T-helper 9 cell (primary cell): ENCODE results near the gene NFE2L3.
"Not testable (repeated sequence)": the region's sequence is repeated elsewhere in the genome, so short reads cannot be mapped to it uniquely, and the experiment has no call there.

Source experiments
- DNase-seq: peaks from one replicate; pipeline ENCODE4 v3.0.0-alpha.2; 2020

NFE2L3 gene

DNA sequence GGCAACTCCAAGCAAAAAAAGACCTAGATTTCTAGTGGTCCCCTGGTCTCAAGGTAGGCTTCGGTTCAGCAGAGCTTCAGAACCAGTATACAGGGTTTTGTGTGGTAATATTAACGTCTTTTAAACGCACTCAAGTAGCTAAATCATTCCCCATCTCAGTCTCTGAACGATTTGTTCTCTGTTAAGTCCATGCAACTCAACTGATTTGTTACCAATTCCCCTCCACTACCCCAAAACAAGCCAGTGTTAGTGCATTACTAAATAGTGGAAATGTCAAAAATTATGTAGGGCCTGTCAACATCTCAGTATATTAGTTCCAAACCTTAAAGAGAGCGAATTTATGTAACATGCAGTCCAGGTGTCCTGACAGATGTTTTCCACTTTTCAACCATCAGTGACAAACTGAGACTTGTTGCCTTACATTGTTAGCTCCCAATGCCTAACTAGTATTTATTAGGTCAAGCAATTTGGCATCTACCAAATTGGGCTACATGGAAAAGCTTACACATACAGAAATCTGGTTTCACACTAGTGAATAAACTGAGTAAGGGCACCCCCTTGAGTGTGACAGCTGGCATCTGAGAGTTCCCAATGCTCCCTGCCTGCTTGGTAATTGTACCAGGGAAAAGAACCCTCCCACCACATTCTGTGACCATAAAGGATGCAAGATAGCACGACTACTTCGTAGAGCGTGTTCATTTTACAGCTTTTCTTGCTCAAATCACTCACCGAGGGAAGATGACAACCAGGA lies 36.4 kb downstream of the NFE2L3 start:
- no peak for DNase-seq

- no peak for DNase-seq
Observed at GRCh38 chr7:26188957-26189541, 37.1 kb downstream of the NFE2L3 start.

DNA sequence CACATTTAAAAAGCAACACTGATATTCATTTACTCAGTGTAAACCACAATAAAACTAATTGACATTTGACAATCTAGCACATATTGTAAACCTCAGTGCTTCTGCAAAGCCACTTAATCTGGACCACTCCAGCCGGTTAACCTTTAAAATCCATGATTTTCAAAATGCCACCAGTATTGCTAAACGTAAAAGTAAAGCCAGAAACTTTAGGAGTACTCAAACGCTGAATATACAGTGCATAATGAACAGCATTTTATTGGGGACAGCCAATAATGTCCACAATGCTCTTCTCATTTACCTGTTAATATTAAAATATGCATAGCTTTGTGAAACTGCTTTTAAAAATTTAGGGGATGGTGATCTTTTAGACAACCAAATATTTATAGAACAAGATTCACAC lies 37.7 kb downstream of the NFE2L3 start:
- DNase-seq = no peak

DNA sequence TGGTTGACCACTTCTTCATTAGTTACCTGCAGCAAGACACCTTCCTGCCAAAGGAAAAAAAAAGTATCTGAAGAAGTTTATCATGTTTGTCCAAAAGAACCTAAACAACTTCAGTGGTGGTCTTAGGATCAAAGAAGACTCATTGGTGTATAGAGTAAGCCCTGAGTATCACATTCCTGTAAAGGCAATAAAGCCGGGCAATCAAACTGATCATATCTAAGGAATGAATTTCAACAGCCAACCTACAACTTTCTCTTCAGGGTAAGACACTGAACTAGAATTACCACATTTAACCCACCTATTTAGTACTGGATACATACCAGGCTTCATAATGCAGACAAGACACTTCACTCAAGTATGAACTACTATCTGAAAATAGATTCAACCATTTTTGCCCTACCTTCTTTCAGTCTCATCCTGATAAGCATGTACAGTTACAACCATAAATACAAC lies 38.4 kb downstream of the NFE2L3 start:
- no peak for DNase-seq

GRCh38 chr7:26191233-26191973 lies 39.4 kb downstream of the NFE2L3 start:
- no peak for DNase-seq

GRCh38 chr7:26191974-26192479 lies 40.0 kb downstream of the NFE2L3 start:
- no peak for DNase-seq

DNA sequence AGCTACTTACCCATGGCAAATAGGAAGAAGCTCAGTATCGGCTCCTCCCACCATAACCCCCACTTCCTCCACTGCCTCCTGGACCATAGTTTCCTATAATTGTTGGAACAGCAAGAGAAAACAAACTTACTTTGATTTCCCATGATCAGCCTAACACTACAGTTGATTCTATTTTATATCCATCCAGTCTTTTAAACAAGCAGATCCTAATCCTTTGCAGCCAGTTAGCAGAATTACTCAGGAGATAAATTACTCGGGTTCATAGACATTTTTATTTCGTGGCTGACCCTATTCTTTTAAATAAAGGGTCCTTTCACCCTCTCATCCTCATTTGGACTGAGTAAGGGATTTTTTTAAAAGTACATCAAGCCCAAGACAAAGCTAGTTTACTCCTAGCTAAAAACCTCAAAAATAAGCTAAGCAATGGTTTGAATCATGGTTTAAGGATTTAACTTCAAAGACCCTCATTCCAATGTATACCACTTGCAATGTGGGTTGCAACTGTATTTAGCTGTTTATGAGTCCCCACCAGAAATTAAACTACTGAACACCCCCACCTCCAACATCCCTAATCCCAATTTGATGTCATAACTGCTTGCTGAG lies 40.6 kb downstream of the NFE2L3 start:
- DNase-seq = no peak

DNA sequence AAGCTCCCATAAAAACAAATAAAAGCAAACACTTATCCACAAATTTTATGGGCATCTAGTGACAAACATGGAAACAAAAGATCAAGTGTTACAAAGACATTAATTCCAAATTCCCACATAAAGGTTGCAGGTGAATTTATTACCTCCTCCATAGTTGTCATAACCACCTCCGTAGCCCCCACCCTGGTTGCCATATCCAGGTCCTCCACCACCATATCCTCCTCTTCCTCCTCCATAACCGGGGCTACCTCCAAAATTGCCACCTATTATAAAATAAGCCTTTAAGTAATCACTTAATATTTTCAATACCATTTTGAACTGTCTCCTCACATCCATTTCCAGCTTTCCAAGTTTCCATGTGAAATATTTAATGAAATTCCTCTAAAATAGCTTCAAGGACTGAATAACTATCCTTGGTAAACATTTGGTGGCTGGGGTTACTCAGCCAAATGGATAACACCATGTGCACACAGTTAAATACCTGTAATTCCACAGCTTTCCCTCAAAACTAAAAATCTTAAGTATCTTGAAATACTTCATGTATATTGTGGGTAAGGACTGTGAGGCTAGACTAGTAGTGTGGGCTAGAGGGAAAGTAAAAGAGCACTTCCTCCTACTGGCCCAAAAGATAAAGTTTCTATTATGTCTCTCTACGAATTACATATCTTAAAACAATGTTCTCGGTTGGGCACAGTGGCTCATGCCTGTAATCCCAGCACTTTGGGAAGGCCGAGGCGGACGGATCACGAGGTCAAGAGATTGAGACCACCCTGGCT lies 41.6 kb downstream of the NFE2L3 start:
- no peak for DNase-seq

- DNase-seq = not testable (repeated sequence)
Observed at GRCh38 chr7:26194764-26195163, 42.8 kb downstream of the NFE2L3 start.

DNA sequence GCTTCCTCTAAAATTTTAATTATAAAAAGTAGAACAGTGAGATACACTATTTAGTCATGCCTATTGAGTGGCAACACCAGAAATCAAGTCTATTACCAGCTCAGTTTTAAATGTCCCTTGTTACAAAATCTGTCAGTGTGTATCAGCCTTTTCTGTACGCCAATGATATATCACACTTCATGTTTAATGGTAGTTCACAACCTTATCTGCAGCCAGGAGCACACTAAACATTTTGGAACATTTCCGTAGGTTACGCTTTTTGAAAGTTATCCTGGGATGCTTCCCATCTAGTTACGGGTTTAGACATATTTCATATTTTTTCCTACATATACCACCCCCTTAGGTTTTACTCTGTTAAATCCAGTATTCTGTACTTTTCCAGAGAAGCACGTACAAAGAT lies 43.2 kb downstream of the NFE2L3 start:
- no peak for DNase-seq

- no peak for DNase-seq
Observed at GRCh38 chr7:26195867-26196657, 44.1 kb downstream of the NFE2L3 start.

DNA sequence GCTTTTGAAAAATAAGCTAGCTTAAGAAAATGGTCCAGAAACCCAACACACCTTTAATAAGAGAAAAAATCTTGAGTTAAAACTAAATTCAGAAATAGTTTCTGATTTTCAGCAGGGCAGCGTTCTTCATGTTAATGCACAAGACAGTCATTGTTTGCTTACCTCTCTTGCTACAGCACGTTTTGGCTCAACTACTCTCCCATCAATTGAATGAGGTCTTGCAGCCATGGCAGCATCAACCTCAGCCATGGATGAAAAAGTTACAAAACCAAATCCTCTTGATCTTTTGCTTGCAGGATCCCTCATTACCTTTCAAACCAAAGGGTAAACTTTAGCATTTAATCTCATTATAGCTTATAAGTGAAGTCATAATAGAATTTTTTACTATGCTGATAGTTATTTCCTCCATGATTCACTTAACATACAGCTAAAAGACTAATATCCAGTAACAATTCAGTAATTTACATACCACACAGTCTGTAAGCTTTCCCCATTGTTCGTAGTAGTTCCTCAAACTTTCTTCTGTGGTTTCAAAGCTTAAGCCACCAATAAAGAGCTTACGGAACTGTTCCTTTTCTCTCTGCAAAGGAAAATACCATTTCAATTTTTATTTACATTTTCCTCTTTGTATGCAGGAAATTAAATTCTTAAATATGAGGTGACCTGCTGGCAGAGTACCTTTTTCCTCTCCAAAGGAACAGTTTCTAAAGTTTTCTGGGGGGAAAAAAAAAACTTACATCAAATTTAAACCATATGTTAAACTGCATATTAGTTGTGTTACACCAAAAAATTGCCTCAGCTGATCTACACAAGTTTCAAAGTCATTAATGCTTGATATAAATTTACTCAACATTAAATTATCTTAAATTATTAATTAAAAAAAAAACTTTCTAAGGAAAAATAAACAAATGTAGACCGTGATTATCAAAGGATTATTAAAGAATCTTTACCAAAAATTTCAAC lies 45.4 kb downstream of the NFE2L3 start:
- no peak for DNase-seq

DNA sequence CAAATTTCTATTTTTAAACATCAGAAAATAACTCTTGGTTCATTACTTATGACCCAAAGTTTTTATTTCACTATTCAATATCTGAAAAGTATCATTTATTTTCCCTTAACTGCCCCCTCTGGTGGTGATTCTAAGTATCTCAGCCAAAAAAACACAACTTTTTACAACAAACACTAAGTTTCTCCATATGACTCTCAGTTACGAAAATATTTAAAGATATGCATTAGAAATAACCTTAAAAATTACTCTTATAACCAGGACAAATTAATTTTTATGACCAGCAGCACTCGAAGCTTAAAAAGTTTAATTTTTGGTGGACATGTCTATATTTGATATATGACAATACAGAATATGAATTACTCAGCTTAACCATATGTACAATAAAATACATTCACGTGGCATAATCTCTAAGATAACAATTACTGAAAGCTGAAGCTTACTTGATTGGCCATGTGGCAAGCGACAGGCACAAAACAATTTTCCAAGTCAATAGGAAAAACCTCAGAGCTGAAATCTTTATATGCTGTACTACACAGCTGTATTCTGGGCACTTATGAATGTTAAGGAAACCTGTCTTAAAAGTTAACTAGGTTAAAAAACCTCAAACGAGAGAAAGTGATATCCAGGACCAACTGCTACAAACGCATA lies 46.3 kb downstream of the NFE2L3 start:
- no peak for DNase-seq

GRCh38 chr7:26198781-26199169 lies 46.8 kb downstream of the NFE2L3 start:
- no peak for DNase-seq

DNA sequence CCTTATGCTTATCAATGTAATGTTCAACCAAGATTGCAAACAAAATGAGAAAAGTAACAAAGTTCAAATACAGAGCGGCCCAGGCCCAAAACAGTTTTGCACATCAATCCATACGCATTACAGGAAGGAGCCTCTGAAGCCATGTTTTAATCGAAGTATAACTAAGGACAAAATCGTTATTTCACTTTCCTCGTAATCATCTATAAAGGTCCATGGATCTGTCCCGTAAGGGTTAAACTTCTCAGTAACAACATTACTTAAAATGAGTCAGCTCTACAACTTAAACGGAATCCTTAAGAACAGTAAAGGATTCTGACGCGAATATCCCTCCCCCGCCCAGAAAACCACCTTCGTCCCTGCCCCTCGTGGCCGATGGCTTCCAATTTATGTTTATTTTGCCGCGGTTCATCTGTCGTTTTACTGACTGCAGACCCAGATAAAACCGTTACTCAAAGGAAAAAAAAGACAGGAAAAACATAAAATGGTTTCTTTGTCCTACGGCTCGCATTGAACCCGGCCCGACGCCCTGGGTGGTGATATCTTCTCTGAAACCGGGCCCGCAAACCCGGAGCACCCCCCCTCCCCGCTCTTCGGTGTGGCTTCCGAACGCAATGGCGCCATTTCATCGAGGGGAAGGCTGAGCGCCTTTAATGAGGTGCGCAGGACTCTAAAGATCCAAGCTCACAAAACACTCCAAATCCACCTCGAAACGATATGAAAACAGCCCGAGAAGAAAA lies 47.5 kb downstream of the NFE2L3 start:
- DNase-seq = peak; percentile 57

DNA sequence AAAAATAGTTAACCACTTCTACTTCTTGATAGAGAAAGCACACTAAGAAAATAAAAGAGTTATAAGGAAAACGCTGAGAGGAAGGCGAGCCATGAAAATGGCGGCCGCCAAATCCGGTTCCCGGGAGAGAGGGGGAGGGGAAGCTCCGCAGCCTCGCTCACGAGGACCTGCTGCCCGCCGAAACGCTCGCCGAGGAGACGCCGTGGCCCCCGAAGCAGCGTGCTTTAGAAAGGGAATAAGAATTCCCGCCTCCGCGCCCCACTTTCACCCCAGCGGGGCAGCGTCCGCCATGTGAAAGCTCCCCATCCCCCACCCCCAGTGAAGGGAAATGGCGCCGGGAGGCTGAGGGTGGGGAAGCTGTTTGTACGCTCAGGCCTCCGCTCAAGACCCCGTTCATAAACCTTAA lies 48.0 kb downstream of the NFE2L3 start:
- peak; percentile 73 for DNase-seq

DNA sequence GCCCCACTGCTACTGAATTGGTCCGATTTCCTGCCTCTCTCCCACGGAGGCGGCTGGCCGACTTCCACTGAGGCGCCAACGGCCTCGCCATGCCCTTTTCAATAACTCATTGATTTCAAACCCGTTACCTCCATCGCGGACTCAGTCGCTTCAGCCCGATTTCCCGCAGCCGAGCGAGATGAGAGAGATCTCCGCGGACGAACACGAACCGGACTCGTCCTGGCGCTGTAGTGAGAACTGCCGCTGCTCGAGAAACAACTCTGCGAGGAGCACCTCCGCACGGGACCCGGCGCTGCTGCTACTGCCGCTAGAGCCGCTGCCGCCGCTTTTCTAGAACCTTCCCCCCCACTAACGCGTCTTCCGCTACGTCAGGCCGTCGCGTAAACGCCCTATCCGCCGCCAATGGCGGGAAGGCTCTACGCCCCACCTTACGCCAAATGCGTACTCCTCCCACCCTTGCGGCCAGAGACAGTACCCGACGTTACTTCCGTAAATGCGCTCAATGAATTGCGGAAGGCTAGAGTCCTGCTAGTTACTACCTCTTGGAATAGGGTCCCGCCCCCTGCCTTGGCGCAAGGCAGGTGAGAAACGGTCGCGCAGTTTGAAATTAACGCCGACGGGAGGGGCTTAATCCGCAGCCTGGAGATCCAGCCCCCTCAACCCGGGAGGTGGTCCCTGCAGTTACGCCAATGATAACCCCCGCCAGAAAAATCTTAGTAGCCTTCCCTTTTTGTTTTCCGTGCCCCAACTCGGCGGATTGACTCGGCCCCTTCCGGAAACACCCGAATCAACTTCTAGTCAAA lies 48.6 kb downstream of the NFE2L3 start, which contains the start of gene HNRNPA2B1:
TSS of gene HNRNPA2B1 (minus strand) at position 303 of the 803 bp plus-strand sequence. CDS start at position 134, 169 bp downstream.
- DNase-seq = peak; percentile 96
